PFSK-1 (cell line): ENCODE data around the gene TREM1.

Source experiments
- FOXP2 ChIP-seq: optimal IDR thresholded peaks from 2 replicates; pipeline ENCODE3; 2011; ENCODE audit warnings: borderline replicate concordance, control low read depth, inconsistent platforms; ENCODE audit not compliant: insufficient read depth; ENCODE audit errors: extremely low read length, extremely low read depth
- POLR2AphosphoS5 ChIP-seq: IDR thresholded peaks from 2 replicates; pipeline ENCODE4 v1.6.1; 2012; ENCODE audit warnings: low read depth, mild to moderate bottlenecking, control low read depth, low read length, moderate library complexity
- SIN3A ChIP-seq: IDR thresholded peaks from 2 replicates; pipeline ENCODE4 v1.6.1; 2012; ENCODE audit warnings: mild to moderate bottlenecking, low read length, moderate library complexity, borderline replicate concordance; ENCODE audit not compliant: insufficient read depth
- TAF1 ChIP-seq: IDR thresholded peaks from 2 replicates; pipeline ENCODE4 v1.6.1; 2012; ENCODE audit warnings: low read length, control low read depth, borderline replicate concordance; ENCODE audit not compliant: insufficient read depth
- TF ChIP-seq, protein P1 (sequence below), 2 experiments: IDR thresholded peaks; 2 replicates each; pipeline versions ENCODE4 v1.6.1 to v1.8.0; 2011 to 2012; ENCODE audit warnings: low read depth in 2 of 2, low read length in 2 of 2, control low read depth in 1 of 2, inconsistent platforms in 1 of 2, mild to moderate bottlenecking in 1 of 2, moderate library complexity in 1 of 2; ENCODE audit not compliant: insufficient read depth in 1 of 2

TREM1 gene

DNA sequence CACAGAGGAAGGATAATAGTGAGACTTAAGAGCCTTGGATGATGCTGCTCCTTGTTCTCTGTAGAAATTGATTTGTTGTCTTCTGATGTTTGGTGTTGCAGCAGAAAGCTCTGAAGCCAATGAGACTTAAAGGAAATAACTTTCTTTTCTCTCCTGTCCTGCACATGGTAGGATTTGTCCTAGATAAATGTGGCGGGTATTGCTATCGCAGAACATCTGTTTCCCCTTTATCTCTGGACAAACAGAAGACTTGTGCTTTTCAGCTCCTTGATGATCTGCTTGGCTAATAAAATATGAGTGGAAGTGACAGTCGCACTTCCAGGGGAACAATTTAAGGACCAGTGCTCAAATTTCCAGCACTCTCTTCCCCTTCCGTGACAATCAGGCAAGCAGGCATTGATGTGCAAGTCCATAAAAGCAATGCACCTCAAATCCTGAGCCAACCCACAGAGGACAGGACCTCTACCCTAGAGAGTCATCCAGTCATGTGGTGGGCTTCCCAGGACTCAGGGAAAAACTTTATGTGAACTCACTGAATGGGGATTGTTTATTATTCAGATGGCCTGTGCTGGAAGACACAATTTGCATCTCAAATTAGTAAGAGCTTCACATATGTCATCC lies 39.1 kb upstream of the TREM1 start:
- TF ChIP-seq, protein P1, sequence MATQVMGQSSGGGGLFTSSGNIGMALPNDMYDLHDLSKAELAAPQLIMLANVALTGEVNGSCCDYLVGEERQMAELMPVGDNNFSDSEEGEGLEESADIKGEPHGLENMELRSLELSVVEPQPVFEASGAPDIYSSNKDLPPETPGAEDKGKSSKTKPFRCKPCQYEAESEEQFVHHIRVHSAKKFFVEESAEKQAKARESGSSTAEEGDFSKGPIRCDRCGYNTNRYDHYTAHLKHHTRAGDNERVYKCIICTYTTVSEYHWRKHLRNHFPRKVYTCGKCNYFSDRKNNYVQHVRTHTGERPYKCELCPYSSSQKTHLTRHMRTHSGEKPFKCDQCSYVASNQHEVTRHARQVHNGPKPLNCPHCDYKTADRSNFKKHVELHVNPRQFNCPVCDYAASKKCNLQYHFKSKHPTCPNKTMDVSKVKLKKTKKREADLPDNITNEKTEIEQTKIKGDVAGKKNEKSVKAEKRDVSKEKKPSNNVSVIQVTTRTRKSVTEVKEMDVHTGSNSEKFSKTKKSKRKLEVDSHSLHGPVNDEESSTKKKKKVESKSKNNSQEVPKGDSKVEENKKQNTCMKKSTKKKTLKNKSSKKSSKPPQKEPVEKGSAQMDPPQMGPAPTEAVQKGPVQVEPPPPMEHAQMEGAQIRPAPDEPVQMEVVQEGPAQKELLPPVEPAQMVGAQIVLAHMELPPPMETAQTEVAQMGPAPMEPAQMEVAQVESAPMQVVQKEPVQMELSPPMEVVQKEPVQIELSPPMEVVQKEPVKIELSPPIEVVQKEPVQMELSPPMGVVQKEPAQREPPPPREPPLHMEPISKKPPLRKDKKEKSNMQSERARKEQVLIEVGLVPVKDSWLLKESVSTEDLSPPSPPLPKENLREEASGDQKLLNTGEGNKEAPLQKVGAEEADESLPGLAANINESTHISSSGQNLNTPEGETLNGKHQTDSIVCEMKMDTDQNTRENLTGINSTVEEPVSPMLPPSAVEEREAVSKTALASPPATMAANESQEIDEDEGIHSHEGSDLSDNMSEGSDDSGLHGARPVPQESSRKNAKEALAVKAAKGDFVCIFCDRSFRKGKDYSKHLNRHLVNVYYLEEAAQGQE (IDR thresholded peaks at IDR 0.05; ENCODE audit: insufficient read depth in 1 of 2, low read depth in 2 of 2, low read length in 2 of 2): no peak
- TF ChIP-seq SIN3A: no peak

DNA sequence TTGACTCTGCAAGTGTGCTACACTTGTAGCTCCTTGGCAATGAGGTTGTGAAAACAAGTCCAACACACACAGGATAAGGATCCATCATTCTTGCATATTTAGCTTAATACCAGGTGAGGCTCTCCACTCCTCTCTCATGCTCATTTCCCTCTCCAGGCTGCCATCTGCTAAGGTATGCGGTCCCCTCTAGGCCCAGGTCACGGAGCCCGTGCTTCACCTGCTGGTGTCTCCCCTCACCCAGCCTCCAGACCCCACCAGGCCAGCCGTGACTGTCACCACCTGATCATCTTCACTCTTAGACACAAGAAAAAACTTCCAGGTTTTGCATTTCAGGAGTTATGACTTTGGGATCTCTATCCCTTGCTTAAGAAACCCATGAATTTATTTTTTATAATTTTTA lies 34.7 kb upstream of the TREM1 start:
- TF ChIP-seq, protein P1 (IDR thresholded peaks at IDR 0.05; ENCODE audit: insufficient read depth in 1 of 2, low read depth in 2 of 2, low read length in 2 of 2): no peak
- TF ChIP-seq SIN3A (no peak), POLR2AphosphoS5 (no peak), TAF1 (no peak), FOXP2 (no peak)

DNA sequence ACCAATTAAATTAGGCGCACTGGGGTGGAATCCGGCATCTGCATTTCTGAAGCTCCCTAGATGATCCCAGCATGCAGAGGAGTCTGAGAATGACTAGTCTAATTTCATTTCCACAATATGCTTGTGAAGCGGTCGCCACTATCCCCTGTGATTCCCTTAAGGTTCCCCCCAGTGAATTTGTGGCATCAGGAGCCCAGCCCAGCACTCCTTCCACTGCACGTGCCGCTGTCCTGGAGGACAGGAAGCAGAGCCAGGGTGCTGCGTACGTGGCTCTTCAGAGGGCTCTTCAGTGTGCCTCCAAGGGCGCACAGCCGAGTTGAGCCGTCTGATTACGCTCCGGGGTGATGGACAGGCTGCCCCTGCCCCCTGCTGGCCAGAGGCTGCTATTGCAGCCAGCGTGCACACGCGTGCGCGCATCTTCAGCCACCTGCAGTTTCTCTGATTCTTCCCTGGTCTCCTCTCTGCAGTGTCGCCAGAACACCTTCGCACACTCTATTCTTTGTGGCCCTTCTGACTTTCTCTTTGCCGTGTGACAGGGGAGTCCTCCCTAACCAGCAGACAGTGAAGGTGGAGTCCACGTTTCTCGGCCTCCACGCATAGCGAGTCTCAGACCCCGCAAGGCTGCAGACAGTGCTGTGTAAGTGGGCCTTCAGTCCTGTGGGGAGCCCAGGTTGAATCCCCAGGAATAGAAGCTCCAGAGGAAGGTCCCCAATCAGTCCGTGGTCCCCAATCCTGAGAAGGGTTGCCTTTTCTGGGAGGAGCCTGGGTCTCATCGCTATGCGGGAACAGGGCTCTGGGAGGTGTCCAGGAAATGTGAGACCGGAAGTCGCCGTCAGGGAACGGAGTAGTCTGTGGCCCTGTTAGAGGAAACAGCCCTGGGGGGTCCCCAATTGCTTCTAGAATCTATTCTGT lies 32.4 kb upstream of the TREM1 start:
- no peak for TF ChIP-seq POLR2AphosphoS5
- TF ChIP-seq FOXP2: peak; percentile 86
- TF ChIP-seq, protein P1 (IDR thresholded peaks at IDR 0.05; ENCODE audit: insufficient read depth in 1 of 2, low read depth in 2 of 2, low read length in 2 of 2): 0 out of 4 replicates have a peak, but pooled peaks have one; percentile 13 to 31

DNA sequence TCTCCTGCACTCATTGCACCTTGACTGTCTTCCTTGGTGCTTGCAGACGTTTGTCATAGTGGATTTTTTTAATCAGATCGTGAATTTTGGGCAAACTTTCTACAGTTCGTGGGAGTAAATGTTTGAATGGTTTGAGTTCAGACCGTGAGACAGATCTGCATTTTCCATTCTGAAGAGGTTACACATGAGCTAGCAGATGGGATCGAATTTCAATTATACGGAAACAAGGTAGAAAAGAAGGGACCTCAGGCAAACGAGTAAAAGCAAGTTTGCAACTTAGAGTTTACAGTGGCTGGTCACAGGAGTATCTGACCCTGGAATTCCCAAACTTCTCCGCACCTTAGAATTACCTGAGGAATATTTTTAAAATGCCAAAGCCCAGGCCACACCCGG lies 31.8 kb upstream of the TREM1 start:
- no peak for TF ChIP-seq SIN3A
- TF ChIP-seq TAF1: no peak
- TF ChIP-seq, protein P1 (IDR thresholded peaks at IDR 0.05; ENCODE audit: insufficient read depth in 1 of 2, low read depth in 2 of 2, low read length in 2 of 2): no peak
- no peak for TF ChIP-seq FOXP2
- TF ChIP-seq POLR2AphosphoS5: no peak
